ENCODE results near the gene ALCAM. TPM values are rescaled to one million over a fixed set of nuclear protein-coding genes. Genes with fewer than 3 reads are reported as not detected.

ALCAM gene
- total RNA-seq, 2 donors from 2014 or later: 3.3 to 16.5 TPM

GRCh38 chr3:105458518-105459215, 92.0 kb downstream of the ALCAM start:
- no peaks in the 10 kb centered on the region for H3K9me3 ChIP-seq
- DNase-seq (ENCODE audit: low spot score): no peak
- H3K4me1 ChIP-seq: no peaks in the 10 kb centered on the region
- TF ChIP-seq, protein P1, sequence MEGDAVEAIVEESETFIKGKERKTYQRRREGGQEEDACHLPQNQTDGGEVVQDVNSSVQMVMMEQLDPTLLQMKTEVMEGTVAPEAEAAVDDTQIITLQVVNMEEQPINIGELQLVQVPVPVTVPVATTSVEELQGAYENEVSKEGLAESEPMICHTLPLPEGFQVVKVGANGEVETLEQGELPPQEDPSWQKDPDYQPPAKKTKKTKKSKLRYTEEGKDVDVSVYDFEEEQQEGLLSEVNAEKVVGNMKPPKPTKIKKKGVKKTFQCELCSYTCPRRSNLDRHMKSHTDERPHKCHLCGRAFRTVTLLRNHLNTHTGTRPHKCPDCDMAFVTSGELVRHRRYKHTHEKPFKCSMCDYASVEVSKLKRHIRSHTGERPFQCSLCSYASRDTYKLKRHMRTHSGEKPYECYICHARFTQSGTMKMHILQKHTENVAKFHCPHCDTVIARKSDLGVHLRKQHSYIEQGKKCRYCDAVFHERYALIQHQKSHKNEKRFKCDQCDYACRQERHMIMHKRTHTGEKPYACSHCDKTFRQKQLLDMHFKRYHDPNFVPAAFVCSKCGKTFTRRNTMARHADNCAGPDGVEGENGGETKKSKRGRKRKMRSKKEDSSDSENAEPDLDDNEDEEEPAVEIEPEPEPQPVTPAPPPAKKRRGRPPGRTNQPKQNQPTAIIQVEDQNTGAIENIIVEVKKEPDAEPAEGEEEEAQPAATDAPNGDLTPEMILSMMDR (IDR thresholded peaks at IDR 0.05): no peak
- H3K27me3 ChIP-seq: no peaks in the 10 kb centered on the region
- no peak overlapping the region for H3K27ac ChIP-seq
- H3K36me3 ChIP-seq: no peaks in the 10 kb centered on the region
- H3K4me3 ChIP-seq: no peak overlapping the region

DNA sequence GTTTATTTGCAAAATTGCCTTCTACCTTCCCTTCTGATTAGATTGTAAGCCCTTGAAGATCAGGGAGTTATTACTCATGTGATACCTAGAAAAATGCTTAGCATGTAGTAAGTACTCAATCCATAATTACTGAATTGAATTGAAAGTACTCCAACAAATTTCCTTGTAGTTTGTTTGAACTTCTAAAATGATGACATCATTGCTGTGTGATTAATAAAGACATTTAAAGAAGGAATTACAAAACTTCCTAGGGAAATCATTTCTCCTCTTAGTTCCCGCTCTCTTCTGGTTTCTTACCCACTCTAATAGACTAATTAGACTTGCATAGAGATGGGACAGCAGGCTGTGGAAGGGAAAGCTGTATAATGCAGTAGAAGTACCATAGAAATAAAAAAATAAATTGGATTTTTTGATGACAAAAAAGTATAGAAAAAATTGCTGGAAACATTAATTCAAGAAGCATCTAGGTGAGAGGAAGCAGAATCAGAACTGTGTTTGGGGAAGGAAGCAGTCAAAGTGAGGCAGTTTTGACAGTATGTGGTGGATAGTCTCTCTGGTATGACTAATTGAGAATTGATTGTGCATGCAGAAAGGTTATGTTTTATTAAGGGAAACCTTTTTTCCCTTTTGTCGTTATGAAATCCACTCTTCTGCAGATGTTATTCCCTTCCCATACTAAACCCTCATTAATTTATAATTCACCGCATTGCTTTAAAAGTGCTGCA, 93.0 kb downstream of the ALCAM start:
- Histone ChIP-seq H3K4me3 (no peak overlapping the region), H3K4me1 (no peaks in the 10 kb centered on the region), H3K36me3 (no peaks in the 10 kb centered on the region), H3K9me3 (no peaks in the 10 kb centered on the region), H3K27ac (no peak overlapping the region), H3K27me3 (no peaks in the 10 kb centered on the region)
- TF ChIP-seq, protein P1 (IDR thresholded peaks at IDR 0.05): no peak
- DNase-seq (ENCODE audit: low spot score): no peak

DNA sequence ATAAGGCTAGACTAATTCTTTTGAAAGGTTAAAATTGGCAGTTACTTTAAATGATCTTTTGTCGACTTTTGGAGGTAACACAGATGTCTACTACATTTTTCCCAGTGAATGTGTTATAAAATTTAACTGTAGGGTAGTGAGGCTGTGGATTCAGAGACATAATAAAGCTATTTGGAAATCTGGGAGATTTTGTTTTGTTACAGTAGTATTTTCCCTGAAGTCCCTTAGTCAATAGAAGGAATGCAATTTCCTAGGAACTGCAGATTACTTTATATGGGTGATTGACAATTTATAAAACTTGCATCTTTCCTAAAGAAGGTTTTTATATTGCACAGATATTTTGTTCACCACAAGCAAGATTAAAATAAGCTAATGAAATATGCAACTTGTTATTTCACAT, 96.9 kb downstream of the ALCAM start:
- Histone ChIP-seq H3K4me1 (no peaks in the 10 kb centered on the region), H3K36me3 (no peaks in the 10 kb centered on the region), H3K27me3 (no peaks in the 10 kb centered on the region), H3K9me3 (no peaks in the 10 kb centered on the region), H3K4me3 (no peak overlapping the region), H3K27ac (no peak overlapping the region)
- TF ChIP-seq, protein P1 (IDR thresholded peaks at IDR 0.05): no peak
- no peak for DNase-seq (ENCODE audit: low spot score)

GRCh38 chr3:105465251-105465853, 98.6 kb downstream of the ALCAM start:
- no peak for DNase-seq (ENCODE audit: low spot score)
- Histone ChIP-seq H3K4me1 (no peaks in the 10 kb centered on the region), H3K36me3 (no peaks in the 10 kb centered on the region), H3K4me3 (no peak overlapping the region), H3K9me3 (no peaks in the 10 kb centered on the region), H3K27ac (no peak overlapping the region), H3K27me3 (no peaks in the 10 kb centered on the region)
- TF ChIP-seq, protein P1 (IDR thresholded peaks at IDR 0.05): no peak

- H3K9me3 ChIP-seq: no peaks in the 10 kb centered on the region
- no peak overlapping the region for H3K27ac ChIP-seq
- no peaks in the 10 kb centered on the region for H3K27me3 ChIP-seq
- H3K4me3 ChIP-seq: no peak overlapping the region
- TF ChIP-seq, protein P1 (IDR thresholded peaks at IDR 0.05): no peak
- no peak for DNase-seq (ENCODE audit: low spot score)
- H3K4me1 ChIP-seq: no peaks in the 10 kb centered on the region
- H3K36me3 ChIP-seq: no peaks in the 10 kb centered on the region
Observed at GRCh38 chr3:105466072-105466471, 99.4 kb downstream of the ALCAM start.
